ENCODE results near the gene CHRM5.
"Not testable (repeated sequence)": the region's sequence is repeated elsewhere in the genome, so short reads cannot be mapped to it uniquely, and the experiment has no call there.

CHRM5 gene

GRCh38 chr15:33988384-33988783 is 20.1 kb downstream of the CHRM5 start:
- no peak for DNase-seq (ENCODE audit: low read depth in 1 of 2, low spot score in 1 of 2)

- no peak for DNase-seq (ENCODE audit: low read depth in 1 of 2, low spot score in 1 of 2)
Observed at GRCh38 chr15:33994005-33994615, 25.8 kb downstream of the CHRM5 start.

DNA sequence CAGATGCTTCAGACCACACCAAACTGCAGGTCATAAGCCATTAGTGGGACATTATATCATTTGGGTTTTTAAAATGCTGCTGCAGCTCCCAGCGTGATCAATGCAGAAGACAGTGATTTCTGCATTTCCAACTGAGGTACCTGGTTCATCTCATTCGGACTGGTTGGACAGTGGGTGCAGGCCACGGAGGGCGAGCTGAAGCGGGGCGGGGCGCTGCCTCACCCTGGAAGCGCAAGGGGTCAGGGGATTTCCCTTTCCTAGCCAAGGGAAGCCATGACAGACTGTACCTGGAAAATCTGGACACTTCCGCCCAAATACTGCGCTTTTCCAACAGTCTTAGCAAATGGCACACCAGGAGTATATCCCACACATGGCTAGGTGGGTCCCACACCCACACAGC is 27.4 kb downstream of the CHRM5 start:
- DNase-seq (ENCODE audit: low read depth in 1 of 2, low spot score in 1 of 2) = not testable (repeated sequence)

DNA sequence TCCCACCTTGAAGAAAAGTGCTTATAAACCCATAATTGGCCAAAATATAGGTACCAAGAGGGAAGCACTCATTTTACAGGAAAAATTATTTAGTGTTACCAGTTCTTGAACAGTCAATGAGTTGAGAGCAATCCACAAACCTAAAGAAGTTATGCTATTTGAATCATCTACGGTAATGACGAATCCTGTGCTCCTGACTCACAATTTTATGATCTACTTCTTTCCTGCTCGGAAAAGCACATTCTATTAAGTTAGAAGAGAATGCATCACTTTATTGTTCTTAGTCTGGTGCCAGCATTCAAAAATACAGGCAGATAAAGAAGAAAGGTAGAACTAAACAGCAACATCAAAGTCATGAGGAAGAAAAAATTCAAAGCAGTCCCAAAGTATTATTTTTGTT is 33.2 kb downstream of the CHRM5 start:
- DNase-seq (ENCODE audit: low read depth in 1 of 2, low spot score in 1 of 2) = no peak

- no peak for DNase-seq (ENCODE audit: low read depth in 1 of 2, low spot score in 1 of 2)
Observed at GRCh38 chr15:34006381-34006780, 38.1 kb downstream of the CHRM5 start.

DNA sequence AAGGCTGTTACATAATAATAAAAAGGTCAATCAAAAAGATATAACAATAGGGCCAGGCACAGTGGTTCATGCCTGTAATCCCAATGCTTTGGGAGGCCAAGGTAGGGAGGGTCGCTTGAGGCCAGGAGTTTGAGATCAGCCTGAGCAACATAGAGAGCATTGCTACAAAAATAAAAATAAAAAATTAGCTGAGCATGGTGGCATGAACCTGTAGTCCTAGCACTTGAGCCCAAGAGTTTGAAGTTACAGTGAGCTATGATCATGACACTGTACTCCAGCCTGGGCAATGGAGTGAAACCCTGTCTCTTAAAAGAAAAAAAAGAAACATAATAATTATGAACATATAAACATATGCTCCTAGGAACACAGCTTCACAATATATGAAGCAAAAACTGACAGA is 41.4 kb downstream of the CHRM5 start:
- DNase-seq (ENCODE audit: low read depth in 1 of 2, low spot score in 1 of 2) = no peak

- DNase-seq (ENCODE audit: low read depth in 1 of 2, low spot score in 1 of 2) = no peak
Observed at GRCh38 chr15:34010921-34011320, 42.6 kb downstream of the CHRM5 start.

GRCh38 chr15:34011481-34011880 is 43.2 kb downstream of the CHRM5 start:
- no peak for DNase-seq (ENCODE audit: low read depth in 1 of 2, low spot score in 1 of 2)

DNA sequence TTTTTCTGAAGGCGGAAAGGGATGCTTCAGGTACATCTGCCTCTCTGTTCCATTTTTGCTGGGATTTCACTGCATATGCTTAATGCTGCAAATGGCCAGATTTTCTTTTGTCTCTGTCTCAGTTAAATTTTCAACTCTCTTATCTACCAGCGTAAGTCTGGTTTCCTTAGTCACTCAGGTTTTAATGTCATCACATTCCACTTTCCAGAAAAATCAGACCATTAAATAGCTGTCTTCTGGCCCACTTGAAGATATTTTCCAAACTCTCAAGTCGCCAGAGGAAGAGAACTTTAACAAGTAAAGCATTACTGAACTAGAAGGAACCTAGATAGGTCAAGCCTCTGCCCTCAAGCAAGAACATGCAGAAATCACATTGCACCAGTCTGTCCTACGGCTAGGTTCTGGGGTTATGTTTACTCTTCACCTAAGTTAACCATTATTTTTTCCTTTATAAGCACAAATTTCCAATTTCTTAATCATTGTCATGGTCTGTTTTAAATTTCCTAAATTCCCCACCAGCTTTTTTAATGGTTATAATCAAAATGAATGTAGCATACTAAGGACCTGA is 44.2 kb downstream of the CHRM5 start:
- no peak for DNase-seq (ENCODE audit: low read depth in 1 of 2, low spot score in 1 of 2)

DNA sequence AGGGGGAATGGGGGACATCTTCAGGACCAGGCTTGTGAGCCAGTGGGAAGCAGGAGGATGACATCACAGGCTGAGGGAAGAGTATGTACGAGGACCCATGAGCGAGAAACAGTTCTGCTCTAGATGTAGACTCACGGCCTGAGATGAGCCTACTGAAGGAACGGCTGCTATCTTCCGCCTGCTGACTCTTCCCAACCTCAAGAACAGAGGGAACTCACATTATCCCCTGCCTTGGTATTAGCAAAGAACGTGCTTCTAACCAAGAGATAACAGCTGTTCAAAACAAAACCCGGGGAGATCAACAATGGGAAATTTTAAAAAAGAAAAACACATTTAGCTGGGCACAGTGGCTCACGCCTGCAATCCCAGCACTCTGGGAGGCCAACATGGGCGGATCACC is 45.4 kb downstream of the CHRM5 start:
- DNase-seq (ENCODE audit: low read depth in 1 of 2, low spot score in 1 of 2) = no peak

DNA sequence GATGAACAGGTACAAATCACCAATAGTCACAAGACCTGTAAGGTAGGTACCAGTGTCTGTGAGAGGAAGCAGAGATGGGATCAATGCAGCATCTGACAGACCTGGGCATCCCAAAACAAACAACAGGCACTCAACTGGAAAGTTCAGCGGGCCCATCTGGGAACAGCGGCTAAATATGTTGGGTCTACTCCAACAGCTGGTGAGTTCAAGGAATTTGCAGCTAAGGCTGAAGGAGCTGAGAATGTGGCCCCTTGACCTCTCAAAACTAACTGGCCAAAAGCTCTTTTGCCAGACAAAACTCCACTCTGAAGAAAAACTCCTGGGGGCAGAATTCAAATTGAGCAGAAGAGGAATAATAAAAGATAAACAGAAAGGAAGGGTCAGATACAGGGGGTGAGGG is 46.3 kb downstream of the CHRM5 start:
- DNase-seq (ENCODE audit: low read depth in 1 of 2, low spot score in 1 of 2) = no peak

- DNase-seq (ENCODE audit: low read depth in 1 of 2, low spot score in 1 of 2) = no peak
Observed at GRCh38 chr15:34018021-34018645, 49.8 kb downstream of the CHRM5 start.

- DNase-seq (ENCODE audit: low read depth in 1 of 2, low spot score in 1 of 2) = not testable (repeated sequence)
Observed at GRCh38 chr15:34018738-34019137, 50.4 kb downstream of the CHRM5 start.

- no peak for DNase-seq (ENCODE audit: low read depth in 1 of 2, low spot score in 1 of 2)
Observed at GRCh38 chr15:34019369-34019990, 51.2 kb downstream of the CHRM5 start.

GRCh38 chr15:34023907-34024306 is 55.6 kb downstream of the CHRM5 start:
- no peak for DNase-seq (ENCODE audit: low read depth in 1 of 2, low spot score in 1 of 2)

DNA sequence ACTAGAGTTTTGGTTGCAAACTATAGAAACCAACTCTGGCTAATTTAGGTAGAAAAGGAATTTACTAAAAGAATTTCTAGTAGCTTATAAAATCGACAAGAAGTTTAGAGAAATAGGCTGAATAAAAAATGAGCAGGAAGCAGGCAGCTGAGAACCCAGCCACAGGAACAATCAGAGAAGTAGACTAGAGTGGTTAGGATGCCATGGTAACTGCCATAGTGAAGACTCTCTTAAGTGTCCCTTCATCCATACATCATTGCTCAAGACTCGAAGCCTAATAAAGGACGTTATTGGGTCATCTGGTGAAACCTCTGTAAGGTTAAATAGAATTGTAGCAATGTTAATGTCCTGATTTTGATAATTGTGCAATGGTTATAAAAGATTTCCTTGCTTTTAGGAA is 57.0 kb downstream of the CHRM5 start:
- DNase-seq (ENCODE audit: low read depth in 1 of 2, low spot score in 1 of 2) = no peak

- DNase-seq (ENCODE audit: low read depth in 1 of 2, low spot score in 1 of 2) = no peak
Observed at GRCh38 chr15:34027606-34028005, 59.3 kb downstream of the CHRM5 start.

GRCh38 chr15:34031987-34032760 is 63.9 kb downstream of the CHRM5 start:
- no peak for DNase-seq (ENCODE audit: low read depth in 1 of 2, low spot score in 1 of 2)

DNA sequence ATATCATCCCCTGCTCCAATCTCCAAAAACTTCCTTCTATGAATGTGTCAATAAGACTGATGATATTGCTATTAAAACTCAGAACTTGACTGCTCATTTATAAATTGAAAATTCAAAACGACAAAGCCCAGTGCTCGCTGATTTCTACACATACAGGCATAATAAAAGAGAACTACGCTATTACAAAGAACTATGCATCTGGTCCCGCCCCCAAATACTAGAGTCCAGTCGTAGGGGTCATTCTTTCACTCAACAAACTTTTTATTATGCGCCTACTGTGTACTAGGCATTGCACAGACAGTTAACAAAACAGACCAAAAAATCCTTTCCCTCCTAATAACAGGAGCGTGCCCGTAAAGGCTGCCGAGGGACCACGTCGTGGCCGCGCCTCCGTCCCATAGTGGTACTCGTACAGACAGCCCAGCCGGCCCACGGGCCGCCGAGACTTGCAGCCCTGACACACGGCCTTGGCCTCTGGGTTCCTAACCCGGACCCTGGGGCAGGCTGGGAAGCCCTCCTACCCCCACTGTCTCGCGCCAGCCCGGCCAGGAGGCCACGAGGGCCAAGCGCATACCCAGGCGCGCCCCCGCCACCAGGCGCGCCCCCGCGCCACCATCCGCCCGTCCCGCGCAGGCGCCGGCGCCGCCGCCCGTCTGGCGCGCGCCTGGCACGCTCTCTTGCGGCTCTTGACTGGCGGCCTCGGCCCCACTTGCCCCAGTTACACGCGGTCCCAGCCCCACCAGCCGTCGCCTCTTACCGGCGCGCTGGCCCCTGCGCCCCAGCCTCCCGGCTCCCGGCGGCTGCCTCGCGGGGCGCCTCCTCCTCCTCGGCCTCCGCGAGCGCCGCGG is 70.0 kb downstream of the CHRM5 start:
- DNase-seq (ENCODE audit: low read depth in 1 of 2, low spot score in 1 of 2) = peak; percentile 47 to 70

DNA sequence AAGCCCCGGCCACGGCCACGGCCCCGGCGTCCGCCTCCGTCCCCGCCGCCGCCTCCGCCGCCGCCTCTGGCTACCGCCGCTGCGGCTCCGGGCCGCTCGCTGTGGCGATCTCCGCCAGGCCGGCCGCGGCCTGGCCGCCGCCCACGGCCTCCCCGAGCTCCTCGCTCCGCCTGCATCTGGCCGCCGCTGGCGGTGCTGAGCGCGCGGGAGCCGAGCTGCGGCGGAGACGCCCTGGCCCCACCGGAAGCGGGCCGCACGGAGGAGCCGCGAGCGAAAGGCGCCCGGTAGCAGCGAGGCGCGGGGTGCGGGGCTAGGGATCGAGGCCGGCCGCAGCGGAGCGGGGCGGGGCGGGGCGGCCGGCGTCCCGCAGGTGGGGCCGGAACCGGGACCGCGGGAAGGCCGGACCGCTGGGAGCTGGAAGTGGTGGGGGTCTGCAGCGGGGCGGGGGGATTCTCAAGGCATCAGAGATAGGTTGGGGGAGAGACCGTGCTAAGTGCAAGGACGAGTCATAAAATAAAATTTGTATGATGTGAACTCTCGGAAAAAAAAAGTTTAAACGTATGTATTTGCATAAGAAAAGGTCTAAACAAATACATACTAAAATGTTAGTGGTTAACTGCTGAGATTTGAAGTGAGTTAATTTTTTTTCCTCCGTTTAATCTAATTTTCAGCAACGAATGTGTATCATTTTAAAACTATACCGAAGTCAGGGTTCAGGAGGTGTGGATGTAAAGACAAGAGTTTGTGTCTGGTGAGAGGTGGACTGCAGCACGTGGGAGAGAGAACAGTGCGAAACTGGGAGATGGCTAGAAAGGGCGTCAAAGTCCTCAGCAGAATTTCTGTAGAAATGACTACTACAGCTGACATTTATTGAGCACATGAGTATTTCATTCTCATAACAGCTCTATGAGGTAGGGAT is 70.8 kb downstream of the CHRM5 start, which contains the start of gene AVEN:
TSS of gene AVEN (minus strand) at position 334 of the 919 bp plus-strand sequence. CDS start at position 176, 158 bp downstream.
- DNase-seq (ENCODE audit: low read depth in 1 of 2, low spot score in 1 of 2) = peak; percentile 24 to 49
